Measurements from ENCODE around the gene ERMP1. TPM values are rescaled to one million over a fixed set of nuclear protein-coding genes. Genes with fewer than 3 reads are reported as not detected.

The ERMP1 gene
- polyA plus RNA-seq, 1 of the 3 experiments (the other 2 are of a cell fraction): 5.9 TPM

- TF ChIP-seq CTCF (IDR thresholded peaks at IDR 0.05) (no peak), TAF1 (IDR thresholded peaks at IDR 0.05; ENCODE audit: borderline replicate concordance, low read depth, low read length) (no peak), YY1 (IDR thresholded peaks at IDR 0.05; ENCODE audit: low read depth) (no peak), PBX3 (IDR thresholded peaks at IDR 0.05) (no peak)
Measured at GRCh38 chr9:5851445-5851844, 18.5 kb upstream of the ERMP1 start (continued).

- ChIA-PET CTCF (interaction anchor here (1.0 to 1.9 kb wide), 3 partner anchors 8 to 17 kb away, joined by 3 to 5 read pairs (median 4); partner anchors contain the start of gene ERMP1), POLR2A (no interaction called here)
Measured at GRCh38 chr9:5850724-5851122, 17.8 kb upstream of the ERMP1 start.

GRCh38 chr9:5848372-5848882 lies 15.5 kb upstream of the ERMP1 start:
- no peaks in the 10 kb centered on the region for H3K9me2 ChIP-seq
- H3F3A ChIP-seq (replicated peaks; ENCODE audit: insufficient read depth): no peaks in the 10 kb centered on the region
- H3K9ac ChIP-seq: no peak overlapping the region
- no peak overlapping the region for H3K27ac ChIP-seq (ENCODE audit: low read depth in 2 of 2, low read length in 1 of 2)
- no peak for TF ChIP-seq NFIC (IDR thresholded peaks at IDR 0.05; ENCODE audit: borderline replicate concordance)
- no peak for TF ChIP-seq CHD2 (IDR thresholded peaks at IDR 0.05; ENCODE audit: low read length, partially characterized antibody)
- ChIA-PET CTCF (interaction anchor here (1.2 to 3.7 kb wide), 3 partner anchors 16 to 49 kb away, joined by 4 to 24 read pairs (median 5); partner anchors contain the start of gene ERMP1), POLR2A (no interaction called here)
- no peak for DNase-seq
- no peaks in the 10 kb centered on the region for H3K79me2 ChIP-seq (ENCODE audit: insufficient read depth)
- H3K36me3 ChIP-seq (replicated peaks in 1 of 2; ENCODE audit: control insufficient read depth in 1 of 2, insufficient read depth in 2 of 2, low read length in 1 of 2): no peaks in the 10 kb centered on the region
- H4K20me1 ChIP-seq (ENCODE audit: insufficient read depth): no peaks in the 10 kb centered on the region
- 80% methylated on average over 3 of the region's 3 CpGs for WGBS (ENCODE audit: low lambda C conversion rate)
- no peaks in the 10 kb centered on the region for H3K9me3 ChIP-seq
- no peaks in the 10 kb centered on the region for H3K27me3 ChIP-seq (ENCODE audit: insufficient read depth)
- no peak overlapping the region for H3K4me3 ChIP-seq (ENCODE audit: low read depth in 2 of 2, low read length in 1 of 2)
- peaks cover 6 to 7% of the 10 kb centered on the region in 2 experiments; a peak in 2 of 4 replicates for H3K4me1 ChIP-seq (ENCODE audit: control insufficient read depth in 1 of 2, insufficient read depth in 2 of 2, low read depth in 1 of 2, low read length in 1 of 2)
- no peak overlapping the region for H3K4me2 ChIP-seq
- no peak overlapping the region for H2AFZ ChIP-seq (ENCODE audit: low read depth)

More at GRCh38 chr9:5850724-5851122, 17.8 kb upstream of the ERMP1 start:
- DNase-seq: no peak
- Histone ChIP-seq H2AFZ (ENCODE audit: low read depth) (no peak overlapping the region), H3K79me2 (ENCODE audit: insufficient read depth) (no peaks in the 10 kb centered on the region), H3K9ac (no peak overlapping the region), H3K4me3 (ENCODE audit: low read depth in 2 of 2, low read length in 1 of 2) (no peak overlapping the region), H4K20me1 (ENCODE audit: insufficient read depth) (no peaks in the 10 kb centered on the region), H3F3A (replicated peaks; ENCODE audit: insufficient read depth) (no peaks in the 10 kb centered on the region), H3K9me3 (no peaks in the 10 kb centered on the region), H3K4me2 (no peak overlapping the region), H3K27me3 (ENCODE audit: insufficient read depth) (no peaks in the 10 kb centered on the region), H3K4me1 (ENCODE audit: control insufficient read depth in 1 of 2, insufficient read depth in 2 of 2, low read depth in 1 of 2, low read length in 1 of 2) (peaks cover 0 to 3% of the 10 kb centered on the region in 2 experiments; a peak in 1 of 4 replicates), H3K9me2 (no peaks in the 10 kb centered on the region), H3K36me3 (replicated peaks in 1 of 2; ENCODE audit: control insufficient read depth in 1 of 2, insufficient read depth in 2 of 2, low read length in 1 of 2) (no peaks in the 10 kb centered on the region), H3K27ac (ENCODE audit: low read depth in 2 of 2, low read length in 1 of 2) (no peak overlapping the region)
- TF ChIP-seq RCOR1 (IDR thresholded peaks at IDR 0.05; ENCODE audit: low read length): no peak
- no peak for TF ChIP-seq MEF2A (IDR thresholded peaks at IDR 0.05; ENCODE audit: borderline replicate concordance, low read depth)
- TF ChIP-seq SMC3 (IDR thresholded peaks at IDR 0.05; ENCODE audit: low read depth, low read length): no peak
